B cell (primary cell): ENCODE measurements around the gene LRRK2.

Experiments
- CTCF ChIP-seq: fragments of 200-600 bp; IDR thresholded peaks from one replicate; pipeline ENCODE4 v1.8.0; 2022; ENCODE audit warnings: antibody characterized with exemption, mild to moderate bottlenecking
- EZH2 ChIP-seq: IDR thresholded peaks from 2 replicates; pipeline ENCODE4 v1.6.1; 2012; ENCODE audit warnings: borderline replicate concordance, low read depth, mild to moderate bottlenecking, moderate library complexity, low read length; ENCODE audit not compliant: insufficient read depth, poor library complexity, severe bottlenecking

- TF ChIP-seq EZH2 (no peak), CTCF (no peak)
These were observed 13.6 kb downstream of the LRRK2 start for GRCh38 chr12:40238266-40238902.
